ENCODE results near the gene USP53.

- no peak for TF ChIP-seq EZH2 (IDR thresholded peaks at IDR 0.05)
- TF ChIP-seq POLR2AphosphoS5 (IDR thresholded peaks at IDR 0.05; ENCODE audit: borderline replicate concordance, low read depth, low read length): no peak
These were observed 32.3 kb downstream of the USP53 start for GRCh38 chr4:119244832-119245231.

Measured in SK-N-MC (cell line).